Glutamatergic neuron (in vitro differentiated cells): Measurements from ENCODE around the gene ATP6AP2. TPM values are rescaled to one million over a fixed set of nuclear protein-coding genes. Genes with fewer than 3 reads are reported as not detected.

Source experiments
- DNase-seq: peaks from one replicate; pipeline ENCODE4 v3.0.0; 2022
- H3K27ac Mint-ChIP-seq: one replicate; pipeline ENCODE4 v1.8.0; 2020; ENCODE audit warnings: mild to moderate bottlenecking, mixed read lengths, inconsistent platforms; ENCODE audit not compliant: unreplicated experiment
- H3K27me3 Mint-ChIP-seq: one replicate; pipeline ENCODE4 v1.8.0; 2020; ENCODE audit warnings: mild to moderate bottlenecking, moderate library complexity, mixed read lengths, inconsistent platforms; ENCODE audit not compliant: unreplicated experiment
- H3K36me3 Mint-ChIP-seq: one replicate; pipeline ENCODE4 v1.8.0; 2020; ENCODE audit warnings: mild to moderate bottlenecking, mixed read lengths, inconsistent platforms; ENCODE audit not compliant: unreplicated experiment
- H3K4me1 Mint-ChIP-seq: one replicate; pipeline ENCODE4 v1.8.0; 2020; ENCODE audit warnings: mild to moderate bottlenecking, low read depth, mixed read lengths, inconsistent platforms; ENCODE audit not compliant: unreplicated experiment
- H3K4me3 Mint-ChIP-seq: one replicate; pipeline ENCODE4 v1.8.0; 2020; ENCODE audit warnings: mild to moderate bottlenecking, mixed read lengths, inconsistent platforms; ENCODE audit not compliant: unreplicated experiment
- H3K9me3 Mint-ChIP-seq: one replicate; pipeline ENCODE4 v1.8.0; 2020; ENCODE audit warnings: mild to moderate bottlenecking, moderate library complexity, mixed read lengths, inconsistent platforms; ENCODE audit not compliant: unreplicated experiment
- total RNA-seq: library from RNA; stranded (reverse); fragmentation: NEBNext Ultra II Directional; extraction: Animal tissue kit (Norgen Biotek cat#: 25700); gene quantifications from one replicate; pipeline ENCODE4 v1.2.1, GENCODE V29; 2021; ENCODE audit not compliant: unreplicated experiment
- TF ChIP-seq, protein P1 (sequence below): fragments of 200-600 bp; sonication (generic); IDR thresholded peaks from one replicate; pipeline ENCODE4 v1.5.0; 2021; ENCODE audit not compliant: partially characterized antibody, unreplicated experiment

The ATP6AP2 gene
- total RNA-seq, 1 donor from 2014 or later, result 59.0 TPM

DNA sequence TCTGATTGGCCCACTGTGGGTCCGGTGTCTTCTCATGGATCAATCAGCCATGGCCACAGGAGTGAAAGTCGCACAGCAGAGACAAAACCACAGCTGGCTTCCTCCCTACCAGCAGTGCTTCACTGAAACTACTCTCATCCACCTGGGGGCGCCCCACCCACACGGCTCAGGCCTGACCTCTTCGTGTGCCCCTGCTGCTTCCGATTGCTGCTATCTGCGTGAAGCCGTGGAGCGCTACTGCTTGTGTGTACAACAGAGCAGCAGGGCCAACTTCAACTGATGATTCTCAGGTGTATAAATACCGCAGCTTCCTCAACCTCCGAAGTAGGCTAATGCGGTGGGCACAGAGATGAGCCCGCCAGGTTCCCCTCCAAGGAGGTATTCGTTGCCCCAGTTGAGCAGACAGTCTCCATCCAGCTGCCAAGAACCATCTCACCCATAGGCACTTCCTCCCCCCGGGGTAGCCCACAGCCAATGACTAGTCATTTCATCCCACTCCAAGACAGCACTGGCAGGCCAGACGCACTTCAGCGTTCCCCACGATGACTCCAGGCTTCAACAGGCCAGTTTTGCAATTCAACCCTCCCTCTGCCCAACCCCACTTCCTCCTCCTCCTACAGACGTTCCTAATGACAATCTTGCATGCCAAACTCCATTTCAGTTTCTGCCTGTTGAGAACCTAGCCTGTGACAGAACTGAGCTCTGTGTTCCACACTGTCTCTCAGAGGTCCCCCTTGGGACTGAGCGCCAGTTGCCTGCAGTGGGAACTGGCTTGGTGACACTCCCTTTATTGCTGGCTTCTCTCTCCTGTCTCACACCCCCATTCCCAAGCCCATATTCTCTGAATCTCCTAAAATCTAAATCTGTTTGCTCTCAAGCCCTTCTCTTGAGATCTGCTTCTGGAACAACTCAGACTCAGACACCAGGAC, 41.3 kb upstream of the ATP6AP2 start:
- TF ChIP-seq, protein P1, sequence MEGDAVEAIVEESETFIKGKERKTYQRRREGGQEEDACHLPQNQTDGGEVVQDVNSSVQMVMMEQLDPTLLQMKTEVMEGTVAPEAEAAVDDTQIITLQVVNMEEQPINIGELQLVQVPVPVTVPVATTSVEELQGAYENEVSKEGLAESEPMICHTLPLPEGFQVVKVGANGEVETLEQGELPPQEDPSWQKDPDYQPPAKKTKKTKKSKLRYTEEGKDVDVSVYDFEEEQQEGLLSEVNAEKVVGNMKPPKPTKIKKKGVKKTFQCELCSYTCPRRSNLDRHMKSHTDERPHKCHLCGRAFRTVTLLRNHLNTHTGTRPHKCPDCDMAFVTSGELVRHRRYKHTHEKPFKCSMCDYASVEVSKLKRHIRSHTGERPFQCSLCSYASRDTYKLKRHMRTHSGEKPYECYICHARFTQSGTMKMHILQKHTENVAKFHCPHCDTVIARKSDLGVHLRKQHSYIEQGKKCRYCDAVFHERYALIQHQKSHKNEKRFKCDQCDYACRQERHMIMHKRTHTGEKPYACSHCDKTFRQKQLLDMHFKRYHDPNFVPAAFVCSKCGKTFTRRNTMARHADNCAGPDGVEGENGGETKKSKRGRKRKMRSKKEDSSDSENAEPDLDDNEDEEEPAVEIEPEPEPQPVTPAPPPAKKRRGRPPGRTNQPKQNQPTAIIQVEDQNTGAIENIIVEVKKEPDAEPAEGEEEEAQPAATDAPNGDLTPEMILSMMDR, result no peak
- no peaks in the 10 kb centered on the region for H3K9me3 Mint-ChIP-seq

DNA sequence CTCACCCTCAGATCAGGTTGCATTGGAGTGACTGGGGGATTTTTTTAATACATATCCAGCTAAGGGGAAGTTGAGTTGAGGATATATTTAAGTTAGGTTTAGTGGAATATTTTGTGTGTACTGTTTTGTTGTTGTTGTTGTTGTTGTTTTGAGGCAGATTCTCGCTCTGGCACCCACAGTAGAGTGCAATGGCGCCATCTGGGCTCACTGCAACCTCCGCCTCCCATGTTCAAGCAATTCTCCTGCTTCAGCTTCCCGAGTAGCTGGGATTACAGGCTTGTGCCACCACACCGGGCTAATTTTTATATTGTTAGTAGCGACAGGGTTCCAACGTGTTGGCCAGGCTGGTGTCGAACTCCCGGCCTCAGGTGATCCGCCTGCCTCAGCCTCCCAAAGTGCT, 38.6 kb upstream of the ATP6AP2 start:
- DNase-seq, result peak; percentile 20
- H3K9me3 Mint-ChIP-seq, result no peaks in the 10 kb centered on the region
- H3K4me1 Mint-ChIP-seq, result peaks cover 14% of the 10 kb centered on the region
- H3K27ac Mint-ChIP-seq, result no peak overlapping the region
- no peak overlapping the region for H3K4me3 Mint-ChIP-seq
- H3K27me3 Mint-ChIP-seq, result peaks cover 2% of the 10 kb centered on the region
- TF ChIP-seq, protein P1, result no peak
- H3K36me3 Mint-ChIP-seq, result no peaks in the 10 kb centered on the region

More for the DNA sequence above, 41.3 kb upstream of the ATP6AP2 start:
- H3K27me3 Mint-ChIP-seq, result peaks cover 2% of the 10 kb centered on the region
- H3K27ac Mint-ChIP-seq, result no peak overlapping the region
- H3K4me3 Mint-ChIP-seq, result peak overlapping the region; percentile 20
- H3K36me3 Mint-ChIP-seq, result no peaks in the 10 kb centered on the region
- peak; percentile 43 for DNase-seq
- peaks cover 11% of the 10 kb centered on the region for H3K4me1 Mint-ChIP-seq

DNA sequence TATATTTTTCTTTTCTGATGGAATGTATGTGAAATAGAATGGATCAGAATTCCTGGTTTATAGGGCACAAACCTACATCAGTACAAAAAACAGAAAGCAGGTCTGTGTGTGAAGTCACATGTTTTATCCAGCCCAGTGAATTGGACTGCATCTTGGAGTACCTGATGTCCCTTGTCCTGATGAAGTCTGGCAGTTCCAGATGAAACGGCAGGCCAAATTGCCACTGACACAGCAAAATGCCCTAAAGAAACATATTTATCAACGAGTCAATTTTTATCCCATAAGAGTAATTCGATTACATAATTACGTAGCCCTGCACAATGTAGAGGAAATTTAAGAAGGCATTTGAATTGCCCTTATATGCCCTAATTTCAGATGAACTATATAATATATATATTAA, 37.8 kb upstream of the ATP6AP2 start:
- H3K27me3 Mint-ChIP-seq, result peaks cover 2% of the 10 kb centered on the region
- H3K4me1 Mint-ChIP-seq, result peaks cover 14% of the 10 kb centered on the region
- TF ChIP-seq, protein P1, result no peak
- no peaks in the 10 kb centered on the region for H3K36me3 Mint-ChIP-seq
- no peak for DNase-seq
- H3K4me3 Mint-ChIP-seq, result no peak overlapping the region
- no peaks in the 10 kb centered on the region for H3K9me3 Mint-ChIP-seq
- H3K27ac Mint-ChIP-seq, result no peak overlapping the region

DNA sequence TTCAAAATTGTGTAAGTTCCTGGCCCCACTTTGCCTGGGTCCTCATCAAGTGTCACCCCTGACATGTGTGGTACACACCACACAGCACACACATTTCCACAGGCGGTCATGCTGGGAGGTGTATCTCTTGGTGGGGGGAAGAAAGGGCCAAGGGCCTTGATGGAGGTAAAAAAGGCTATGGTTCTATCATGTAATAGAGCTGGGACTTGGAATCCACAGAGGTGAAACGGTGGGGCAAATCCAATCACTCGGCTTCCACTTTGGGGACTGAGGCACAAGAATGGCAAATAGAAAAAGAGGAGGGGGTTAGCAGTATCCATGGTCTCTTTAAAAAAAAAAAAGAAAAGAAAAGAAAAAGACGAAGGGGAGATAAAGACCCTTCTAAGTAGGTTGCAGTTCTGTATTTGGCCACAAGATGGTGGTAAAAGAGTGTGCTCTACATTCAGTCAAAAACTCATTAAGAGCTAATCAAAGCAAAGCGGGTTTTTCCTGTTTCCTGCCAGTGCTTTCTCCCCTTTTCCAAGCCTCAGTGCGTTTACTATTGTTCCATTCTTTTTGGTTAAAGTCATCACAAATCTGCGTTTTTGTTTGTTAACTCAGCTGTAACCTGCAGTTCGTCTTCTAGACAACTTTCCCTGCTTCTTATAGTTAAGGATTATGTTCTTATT, 37.0 kb upstream of the ATP6AP2 start:
- H3K27ac Mint-ChIP-seq, result no peak overlapping the region
- TF ChIP-seq, protein P1, result peak; percentile 71
- no peak for DNase-seq
- no peaks in the 10 kb centered on the region for H3K9me3 Mint-ChIP-seq
- H3K4me3 Mint-ChIP-seq, result no peak overlapping the region
- peaks cover 2% of the 10 kb centered on the region for H3K27me3 Mint-ChIP-seq
- H3K4me1 Mint-ChIP-seq, result peaks cover 15% of the 10 kb centered on the region
- no peaks in the 10 kb centered on the region for H3K36me3 Mint-ChIP-seq
